Endometrial microvascular endothelial cells (primary cell): ENCODE results near the gene KLHL2. TPM values are rescaled to one million over a fixed set of nuclear protein-coding genes. Genes with fewer than 3 reads are reported as not detected.
"Not testable (repeated sequence)": the region's sequence is repeated elsewhere in the genome, so short reads cannot be mapped to it uniquely, and the experiment has no call there.

Source experiments
- in situ Hi-C: cut with HindIII; loops from 2 replicates; pipeline ENCODE4 v1.10.0; 2017; ENCODE audit warnings: low sequenced_read_pairs, low pct_unique_long_range_greater_than_20kb; ENCODE audit errors: inconsistent ontology term
- total RNA-seq: library from RNA; depleted of rRNA; stranded (reverse); fragments of >200 nt; gene quantifications from one replicate; pipeline ENCODE4 v1.2.3, GENCODE V29; 2015; ENCODE audit errors: inconsistent ontology term

KLHL2 gene
- total RNA-seq, 1 donor from 2014 or later: 32.3 TPM

GRCh38 chr4:165221993-165222650 lies 14.8 kb downstream of the KLHL2 start:
- in situ Hi-C loops: not testable (repeated sequence)

- in situ Hi-C loops: no loop called here
Measured at GRCh38 chr4:165222651-165222994, 15.3 kb downstream of the KLHL2 start.

- in situ Hi-C loops: not testable (repeated sequence)
Measured at GRCh38 chr4:165227401-165227800, 20.0 kb downstream of the KLHL2 start.

GRCh38 chr4:165229490-165230200 lies 22.3 kb downstream of the KLHL2 start:
- in situ Hi-C loops: not testable (repeated sequence)

- in situ Hi-C loops: not testable (repeated sequence)
Measured at GRCh38 chr4:165232623-165233433, 25.5 kb downstream of the KLHL2 start.

- in situ Hi-C loops: no loop called here
Measured at GRCh38 chr4:165234766-165235165, 27.4 kb downstream of the KLHL2 start.

- in situ Hi-C loops: not testable (repeated sequence)
Measured at GRCh38 chr4:165236852-165237251, 29.5 kb downstream of the KLHL2 start.

GRCh38 chr4:165238041-165238640 lies 30.8 kb downstream of the KLHL2 start:
- in situ Hi-C loops: not testable (repeated sequence)

GRCh38 chr4:165240761-165241160 lies 33.4 kb downstream of the KLHL2 start:
- in situ Hi-C loops: not testable (repeated sequence)

- in situ Hi-C loops: not testable (repeated sequence)
Measured at GRCh38 chr4:165244148-165244547, 36.8 kb downstream of the KLHL2 start.

GRCh38 chr4:165244587-165245186 lies 37.3 kb downstream of the KLHL2 start:
- in situ Hi-C loops: not testable (repeated sequence)

- in situ Hi-C loops: no loop called here
Measured at GRCh38 chr4:165248102-165248501, 40.7 kb downstream of the KLHL2 start.

GRCh38 chr4:165248904-165249303 lies 41.5 kb downstream of the KLHL2 start:
- in situ Hi-C loops: not testable (repeated sequence)

GRCh38 chr4:165254771-165255170 lies 47.4 kb downstream of the KLHL2 start:
- in situ Hi-C loops: not testable (repeated sequence)

- in situ Hi-C loops: not testable (repeated sequence)
Measured at GRCh38 chr4:165255439-165255838, 48.1 kb downstream of the KLHL2 start.

- in situ Hi-C loops: not testable (repeated sequence)
Measured at GRCh38 chr4:165256074-165256659, 48.8 kb downstream of the KLHL2 start.

- in situ Hi-C loops: not testable (repeated sequence)
Measured at GRCh38 chr4:165259776-165260175, 52.4 kb downstream of the KLHL2 start.

- in situ Hi-C loops: not testable (repeated sequence)
Measured at GRCh38 chr4:165262306-165262705, 54.9 kb downstream of the KLHL2 start.

GRCh38 chr4:165263466-165263865 lies 56.1 kb downstream of the KLHL2 start:
- in situ Hi-C loops: not testable (repeated sequence)
